Daoy (cell line): ENCODE measurements around the gene NME5. TPM values are rescaled to one million over a fixed set of nuclear protein-coding genes. Genes with fewer than 3 reads are reported as not detected.
A peak's percentile ranks its signal among the peaks of the same experiment; 100 is the strongest.
"Not testable (repeated sequence)": the region's sequence is repeated elsewhere in the genome, so short reads cannot be mapped to it uniquely, and the experiment has no call there.

Source experiments
- DNase-seq: peaks from one replicate; pipeline ENCODE4 v3.0.0-alpha.2; 2015; ENCODE audit warnings: low read depth
- total RNA-seq: library from RNA; depleted of rRNA; stranded (reverse); fragments of >200 nt; shearing (Covaris generic); gene quantifications from 2 replicates; pipeline ENCODE4 v1.2.3, GENCODE V29; 2014; rRNA removed

NME5 gene
- total RNA-seq, result 0.29 TPM in 1 of 2 replicates, not detected in the other

GRCh38 chr5:138138949-138139780, at the start of gene NME5:
Gene NME5, minus strand, starts transcription at chr5:138139428. Its CDS starts 648 bp downstream, at chr5:138138780.
- DNase-seq, result no peak

GRCh38 chr5:138188626-138189025, 49.4 kb upstream of the NME5 start:
- no peak for DNase-seq

GRCh38 chr5:138186002-138186447, 46.8 kb upstream of the NME5 start:
- no peak for DNase-seq

- DNase-seq, result no peak
Observed at GRCh38 chr5:138182808-138183207, 43.6 kb upstream of the NME5 start.

- no peak for DNase-seq
Observed at GRCh38 chr5:138180841-138181240, 41.6 kb upstream of the NME5 start.

- peak; percentile 54 for DNase-seq
Observed at GRCh38 chr5:138180183-138180782, 41.1 kb upstream of the NME5 start.

- DNase-seq, result peak; percentile 6
Observed at GRCh38 chr5:138179277-138179857, 40.1 kb upstream of the NME5 start.

- peak; percentile 99 for DNase-seq
Observed at GRCh38 chr5:138178516-138179276, 39.5 kb upstream of the NME5 start, which contains the start of the genes BRD8 and KIF20A. Gene BRD8, minus strand, starts transcription at chr5:138178630. Its CDS starts 16 bp downstream, at chr5:138178614. Gene KIF20A, plus strand, starts transcription at chr5:138179112. Its CDS starts 569 bp downstream, at chr5:138179681.

- DNase-seq, result peak; percentile 30
Observed at GRCh38 chr5:138177941-138178515, 38.8 kb upstream of the NME5 start.

GRCh38 chr5:138170299-138170698, 31.1 kb upstream of the NME5 start:
- no peak for DNase-seq

- DNase-seq, result no peak
Observed at GRCh38 chr5:138169124-138169523, 29.9 kb upstream of the NME5 start.

GRCh38 chr5:138163721-138164120, 24.5 kb upstream of the NME5 start:
- DNase-seq, result no peak

- no peak for DNase-seq
Observed at GRCh38 chr5:138160706-138161105, 21.5 kb upstream of the NME5 start.

- no peak for DNase-seq
Observed at GRCh38 chr5:138159666-138160065, 20.4 kb upstream of the NME5 start.

- DNase-seq, result no peak
Observed at GRCh38 chr5:138157626-138158025, 18.4 kb upstream of the NME5 start.

GRCh38 chr5:138155977-138156376, 16.7 kb upstream of the NME5 start:
- not testable (repeated sequence) for DNase-seq

GRCh38 chr5:138149530-138149929, 10.3 kb upstream of the NME5 start:
- DNase-seq, result peak; percentile 36

- DNase-seq, result peak; percentile 89
Observed at GRCh38 chr5:138148811-138149210, 9.6 kb upstream of the NME5 start.

GRCh38 chr5:138143578-138143977, 4.3 kb upstream of the NME5 start:
- not testable (repeated sequence) for DNase-seq

GRCh38 chr5:138141734-138142133, 2.5 kb upstream of the NME5 start:
- DNase-seq, result no peak

GRCh38 chr5:138140268-138140667, 1.0 kb upstream of the NME5 start:
- DNase-seq, result no peak

GRCh38 chr5:138139781-138140090, 508 bp upstream of the NME5 start:
- no peak for DNase-seq
